Gastrocnemius medialis (tissue), 4 donors: Measurements from ENCODE around the gene KRT33A. TPM values are rescaled to one million over a fixed set of nuclear protein-coding genes. Genes with fewer than 3 reads are reported as not detected.

Experiments used
- ATAC-seq, 2 donors: fragments of 150-250 bp; one replicate each; pipeline ENCODE4 v1.9.1; 2016
- DNase-seq, 2 donors: peaks; one replicate each; pipeline ENCODE4 v3.0.0-alpha.2; 2019
- H3K27ac ChIP-seq, 4 donors: fragments of 200-600 bp; sonication (generic); 1 replicate in 1 of 4; 2 replicates in 3 of 4; pipeline ENCODE4 v1.5.1; 2016 to 2018; ENCODE audit warnings: mild to moderate bottlenecking in 2 of 4, moderate library complexity in 1 of 4
- H3K27me3 ChIP-seq, 3 donors: fragments of 200-600 bp; sonication (generic) in 2 of 3; 1 replicate in 1 of 3; 2 replicates in 2 of 3; pipeline versions ENCODE4 v1.5.1 to v1.6.0; 2016 to 2019; ENCODE audit warnings: mild to moderate bottlenecking in 1 of 3, moderate library complexity in 1 of 3
- H3K36me3 ChIP-seq, 2 donors: fragments of 200-600 bp; sonication (generic) in 1 of 2; one replicate each; pipeline ENCODE4 v1.5.1; 2017 to 2018
- H3K4me1 ChIP-seq, 2 donors: fragments of 200-600 bp; sonication (generic) in 1 of 2; one replicate each; pipeline ENCODE4 v1.5.1; 2016 to 2017; ENCODE audit warnings: mild to moderate bottlenecking in 2 of 2
- H3K4me3 ChIP-seq, 4 donors: fragments of 200-600 bp; sonication (generic) in 3 of 4; 1 replicate in 1 of 4; 2 replicates in 3 of 4; pipeline ENCODE4 v1.5.1; 2016 to 2019; ENCODE audit warnings: mild to moderate bottlenecking in 2 of 4
- H3K9me3 ChIP-seq, 3 donors: fragments of 200-600 bp; sonication (generic) in 2 of 3; 1 replicate in 1 of 3; 2 replicates in 2 of 3; pipeline ENCODE4 v1.5.1; 2016 to 2019
- CTCF ChIP-seq, 5 experiments: fragments of 450-650 bp in 3 of 5; fragments of 200-600 bp in 2 of 5; sonication (generic) in 2 of 5; IDR thresholded peaks in 4 of 5; conservative IDR thresholded peaks in 1 of 5; 1 replicate in 4 of 5; 2 replicates in 1 of 5; pipeline ENCODE4 v1.5.1; 2016 to 2019; ENCODE audit warnings: antibody characterized with exemption in 5 of 5, mild to moderate bottlenecking in 3 of 5, moderate library complexity in 3 of 5
- POLR2A ChIP-seq, 2 donors: fragments of 450-650 bp; IDR thresholded peaks; one replicate each; pipeline ENCODE4 v1.6.1; 2017; ENCODE audit warnings: antibody characterized with exemption in 2 of 2, mild to moderate bottlenecking in 2 of 2, moderate library complexity in 2 of 2
- in situ Hi-C, 4 donors: fragments of 200-750 bp; cut with MboI; loops; one replicate each; pipeline versions ENCODE4 v1.15.0 to v1.8.0; 2017; ENCODE audit warnings: low sequenced_read_pairs in 4 of 4
- intact Hi-C: fragments of 100-400 bp; cut with DNase I; formaldehyde crosslinking; loops from one replicate; pipeline ENCODE4 v1.15.1; 2023; ENCODE audit warnings: low total_unique reads
- total RNA-seq, 4 donors: library from RNA; depleted of rRNA; stranded (reverse); fragments of >200 nt; gene quantifications; one replicate each; pipeline versions ENCODE4 v1.1.0 to v1.2.3, GENCODE V29; 2016

KRT33A gene
- total RNA-seq, 4 donors from 2014 or later: not detected

GRCh38 chr17:41296846-41297245 lies 53.8 kb downstream of the KRT33A start:
- DNase-seq: no peak
- H3K4me3 ChIP-seq: no peak overlapping the region
- intact Hi-C loops: no loop called here
- H3K9me3 ChIP-seq: no peaks in the 10 kb centered on the region
- H3K27me3 ChIP-seq: peaks cover 0 to 16% (median 0%) of the 10 kb centered on the region in 3 donors
- no peaks in the 10 kb centered on the region for H3K4me1 ChIP-seq
- no peak overlapping the region for H3K27ac ChIP-seq
- TF ChIP-seq CTCF (IDR thresholded peaks at IDR 0.05 in 4 of 5, conservative IDR thresholded peaks at IDR 0.05 in 1 of 5) (no peak), POLR2A (IDR thresholded peaks at IDR 0.05) (no peak)
- no peak for ATAC-seq
- H3K36me3 ChIP-seq: no peaks in the 10 kb centered on the region
- in situ Hi-C loops: no loop called here

Other genes with a start within 250 kb of the KRT33A start
- gene KRTAP4-16, start 248.6 kb downstream of the KRT33A start, total RNA-seq: not detected
- not detected for gene KRTAP4-9, start 245.4 kb downstream of the KRT33A start, total RNA-seq
- gene KRTAP4-11, start 232.5 kb downstream of the KRT33A start, total RNA-seq: not detected
- gene KRTAP4-12, start 226.6 kb downstream of the KRT33A start, total RNA-seq: not detected
- gene KRTAP4-6, start 210.3 kb downstream of the KRT33A start, total RNA-seq: not detected
- gene KRTAP4-5, start 201.0 kb downstream of the KRT33A start, total RNA-seq: not detected
- not detected for gene KRTAP4-4, start 190.1 kb downstream of the KRT33A start, total RNA-seq
- gene KRTAP4-3, start 182.6 kb downstream of the KRT33A start, total RNA-seq: not detected
- not detected for gene KRTAP4-2, start 172.6 kb downstream of the KRT33A start, total RNA-seq
- gene KRTAP4-1, start 165.9 kb downstream of the KRT33A start, total RNA-seq: not detected
- gene KRTAP9-1, start 160.9 kb downstream of the KRT33A start, total RNA-seq: not detected
- not detected for gene KRTAP9-2, start 124.2 kb downstream of the KRT33A start, total RNA-seq
- not detected for gene KRTAP9-3, start 118.4 kb downstream of the KRT33A start, total RNA-seq
- gene KRTAP9-8, start 112.8 kb downstream of the KRT33A start, total RNA-seq: not detected
- gene KRTAP9-4, start 101.1 kb downstream of the KRT33A start, total RNA-seq: not detected
- not detected for gene KRTAP9-9, start 95.4 kb downstream of the KRT33A start, total RNA-seq
- gene KRTAP9-6, start 85.5 kb downstream of the KRT33A start, total RNA-seq: not detected
- not detected for gene KRTAP9-7, start 75.1 kb downstream of the KRT33A start, total RNA-seq
- not detected for gene KRTAP29-1, start 48.0 kb downstream of the KRT33A start, total RNA-seq
- gene KRTAP16-1, start 41.5 kb downstream of the KRT33A start, total RNA-seq: not detected
- not detected for gene KRTAP17-1, start 35.1 kb downstream of the KRT33A start, total RNA-seq
- not detected for gene KRT33B, start 19.0 kb upstream of the KRT33A start, total RNA-seq
- gene KRT34, start 31.5 kb upstream of the KRT33A start, total RNA-seq: not detected
- gene KRT31, start 46.8 kb upstream of the KRT33A start, total RNA-seq: 1 to 10 TPM in 1 of 4 donors, under 1 TPM in 3; 0.39 to 1.1 (median 0.62) TPM
- gene KRT37, start 73.8 kb upstream of the KRT33A start, total RNA-seq: not detected
- not detected for gene KRT38, start 90.2 kb upstream of the KRT33A start, total RNA-seq
- under 1 TPM in 1 of 4 donors, not detected in 3; 0.41 TPM for gene KRT32, start 116.6 kb upstream of the KRT33A start, total RNA-seq
- not detected for gene KRT35, start 130.3 kb upstream of the KRT33A start, total RNA-seq
- not detected for gene KRT36, start 139.1 kb upstream of the KRT33A start, total RNA-seq
- gene KRT13, start 154.8 kb upstream of the KRT33A start, total RNA-seq: not detected
- gene KRT15, start 168.1 kb upstream of the KRT33A start, total RNA-seq: not detected
- gene KRT19, start 177.5 kb upstream of the KRT33A start, total RNA-seq: 10 to 100 TPM in 1 of 4 donors, 1 to 10 TPM in 1, under 1 TPM in 1, not detected in 1; 0.53 to 11.0 (median 3.6) TPM
- gene KRT9, start 221.2 kb upstream of the KRT33A start, total RNA-seq: not detected
- gene KRT14, start 236.1 kb upstream of the KRT33A start, total RNA-seq: not detected